GM23248 (cell line): ENCODE results near the gene GALNT2.

ENCODE experiments used
- EZH2 ChIP-seq: fragments of 200-600 bp; sonication (generic); IDR thresholded peaks from 2 replicates; pipeline ENCODE4 v1.6.1; 2018; ENCODE audit warnings: antibody characterized with exemption, mild to moderate bottlenecking; ENCODE audit not compliant: insufficient read depth, poor library complexity, severe bottlenecking
- EZH2phosphoT487 ChIP-seq: fragments of 200-600 bp; sonication (generic); IDR thresholded peaks from 2 replicates; pipeline ENCODE4 v1.6.1; 2018; ENCODE audit warnings: antibody characterized with exemption, moderate library complexity, mild to moderate bottlenecking, low read depth; ENCODE audit not compliant: insufficient read depth

DNA sequence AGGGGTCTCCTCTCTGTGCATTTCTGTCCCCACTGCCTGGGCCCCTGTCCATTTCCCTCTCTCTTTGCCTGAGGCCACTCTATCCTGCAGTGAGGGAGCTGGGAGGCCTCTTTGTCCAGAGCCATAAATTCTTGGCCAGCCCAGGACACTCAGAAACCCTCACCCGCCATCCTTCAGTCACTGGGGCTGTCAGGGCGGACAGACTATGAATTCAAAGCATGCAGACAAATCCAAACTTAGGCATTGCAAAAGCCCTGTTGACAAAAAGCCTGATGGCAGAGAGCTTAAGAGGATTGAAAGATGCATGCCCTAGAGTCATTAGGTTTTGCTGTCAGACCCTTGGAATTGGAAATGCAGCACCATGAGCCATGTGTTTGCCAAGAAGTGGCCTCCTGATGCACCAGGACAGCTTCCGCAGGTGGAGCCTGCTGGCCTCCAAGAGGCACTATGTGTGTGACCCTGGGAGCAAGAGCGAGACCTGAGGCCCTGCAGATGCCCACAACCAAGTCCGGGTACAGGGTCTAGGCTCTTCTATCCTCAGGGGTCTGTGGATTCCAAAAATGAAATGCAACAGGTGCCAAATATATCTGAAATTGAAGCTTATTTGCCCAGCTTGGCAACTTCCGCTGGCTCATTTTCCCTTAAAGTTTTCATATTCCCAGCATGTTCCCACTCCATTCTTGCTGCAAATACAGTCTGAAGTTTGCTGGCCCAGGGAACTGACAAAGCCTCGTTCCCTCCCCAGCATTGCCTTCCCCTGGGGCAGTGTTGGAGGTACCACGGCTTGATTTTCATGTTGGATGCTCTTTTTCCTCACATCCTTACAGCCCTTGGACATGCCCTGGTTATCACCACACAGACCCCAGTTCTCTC lies 181.2 kb downstream of the GALNT2 start:
- no peak for TF ChIP-seq EZH2phosphoT487
- no peak for TF ChIP-seq EZH2
